ENCODE measurements around the gene CDKAL1. TPM values are rescaled to one million over a fixed set of nuclear protein-coding genes. Genes with fewer than 3 reads are reported as not detected.

The CDKAL1 gene
- total and polyA plus RNA-seq, 9 of the 15 experiments (the other 6 are each of a cell fraction or from before 2014, with no cell fraction given): 11.2 to 36.3 (median 20.1) TPM

DNA sequence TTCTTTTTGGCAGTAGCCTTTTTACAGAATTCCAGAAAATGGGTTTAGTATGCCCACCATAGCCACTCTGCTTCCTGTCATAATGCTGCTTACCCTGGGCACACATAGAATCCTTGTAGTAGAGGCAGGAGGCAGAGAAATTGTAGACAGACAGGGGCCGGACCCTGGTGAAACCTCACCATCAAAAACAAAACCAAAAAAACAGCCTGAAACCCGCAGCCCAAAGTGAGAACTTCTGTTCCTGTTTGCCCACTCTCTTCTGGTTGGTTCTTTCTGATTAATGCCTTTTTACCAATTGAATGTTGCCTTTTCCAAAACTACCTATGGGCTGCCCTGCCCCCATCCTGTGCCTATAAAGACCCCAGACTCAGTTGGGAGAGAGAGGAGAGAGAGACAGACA lies 188.2 kb downstream of the CDKAL1 start (continued):
- TF ChIP-seq, protein P1, sequence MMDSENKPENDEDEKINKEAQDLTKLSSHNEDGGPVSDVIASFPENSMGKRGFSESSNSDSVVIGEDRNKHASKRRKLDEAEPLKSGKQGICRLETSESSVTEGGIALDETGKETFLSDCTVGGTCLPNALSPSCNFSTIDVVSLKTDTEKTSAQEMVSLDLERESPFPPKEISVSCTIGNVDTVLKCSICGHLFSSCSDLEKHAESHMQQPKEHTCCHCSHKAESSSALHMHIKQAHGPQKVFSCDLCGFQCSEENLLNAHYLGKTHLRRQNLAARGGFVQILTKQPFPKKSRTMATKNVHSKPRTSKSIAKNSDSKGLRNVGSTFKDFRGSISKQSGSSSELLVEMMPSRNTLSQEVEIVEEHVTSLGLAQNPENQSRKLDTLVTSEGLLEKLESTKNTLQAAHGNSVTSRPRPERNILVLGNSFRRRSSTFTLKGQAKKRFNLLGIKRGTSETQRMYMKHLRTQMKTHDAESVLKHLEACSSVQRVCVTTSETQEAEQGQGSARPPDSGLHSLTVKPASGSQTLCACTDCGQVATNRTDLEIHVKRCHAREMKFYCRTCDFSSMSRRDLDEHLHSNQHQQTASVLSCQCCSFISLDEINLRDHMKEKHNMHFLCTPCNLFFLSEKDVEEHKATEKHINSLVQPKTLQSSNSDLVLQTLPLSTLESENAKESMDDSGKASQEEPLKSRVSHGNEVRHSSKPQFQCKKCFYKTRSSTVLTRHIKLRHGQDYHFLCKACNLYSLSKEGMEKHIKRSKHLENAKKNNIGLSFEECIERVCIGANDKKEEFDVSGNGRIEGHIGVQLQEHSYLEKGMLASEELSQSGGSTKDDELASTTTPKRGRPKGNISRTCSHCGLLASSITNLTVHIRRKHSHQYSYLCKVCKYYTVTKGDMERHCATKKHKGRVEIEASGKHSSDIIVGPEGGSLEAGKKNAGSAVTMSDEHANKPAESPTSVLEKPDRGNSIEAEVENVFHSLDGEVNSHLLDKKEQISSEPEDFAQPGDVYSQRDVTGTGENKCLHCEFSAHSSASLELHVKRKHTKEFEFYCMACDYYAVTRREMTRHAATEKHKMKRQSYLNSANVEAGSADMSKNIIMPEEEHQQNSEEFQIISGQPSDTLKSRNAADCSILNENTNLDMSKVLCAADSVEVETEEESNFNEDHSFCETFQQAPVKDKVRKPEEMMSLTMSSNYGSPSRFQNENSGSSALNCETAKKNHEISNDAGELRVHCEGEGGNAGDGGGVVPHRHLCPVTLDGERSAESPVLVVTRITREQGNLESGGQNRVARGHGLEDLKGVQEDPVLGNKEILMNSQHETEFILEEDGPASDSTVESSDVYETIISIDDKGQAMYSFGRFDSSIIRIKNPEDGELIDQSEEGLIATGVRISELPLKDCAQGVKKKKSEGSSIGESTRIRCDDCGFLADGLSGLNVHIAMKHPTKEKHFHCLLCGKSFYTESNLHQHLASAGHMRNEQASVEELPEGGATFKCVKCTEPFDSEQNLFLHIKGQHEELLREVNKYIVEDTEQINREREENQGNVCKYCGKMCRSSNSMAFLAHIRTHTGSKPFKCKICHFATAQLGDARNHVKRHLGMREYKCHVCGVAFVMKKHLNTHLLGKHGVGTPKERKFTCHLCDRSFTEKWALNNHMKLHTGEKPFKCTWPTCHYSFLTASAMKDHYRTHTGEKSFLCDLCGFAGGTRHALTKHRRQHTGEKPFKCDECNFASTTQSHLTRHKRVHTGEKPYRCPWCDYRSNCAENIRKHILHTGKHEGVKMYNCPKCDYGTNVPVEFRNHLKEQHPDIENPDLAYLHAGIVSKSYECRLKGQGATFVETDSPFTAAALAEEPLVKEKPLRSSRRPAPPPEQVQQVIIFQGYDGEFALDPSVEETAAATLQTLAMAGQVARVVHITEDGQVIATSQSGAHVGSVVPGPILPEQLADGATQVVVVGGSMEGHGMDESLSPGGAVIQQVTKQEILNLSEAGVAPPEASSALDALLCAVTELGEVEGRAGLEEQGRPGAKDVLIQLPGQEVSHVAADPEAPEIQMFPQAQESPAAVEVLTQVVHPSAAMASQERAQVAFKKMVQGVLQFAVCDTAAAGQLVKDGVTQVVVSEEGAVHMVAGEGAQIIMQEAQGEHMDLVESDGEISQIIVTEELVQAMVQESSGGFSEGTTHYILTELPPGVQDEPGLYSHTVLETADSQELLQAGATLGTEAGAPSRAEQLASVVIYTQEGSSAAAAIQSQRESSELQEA (IDR thresholded peaks at IDR 0.05; ENCODE audit: low read depth): no peak
- TF ChIP-seq, protein P2, sequence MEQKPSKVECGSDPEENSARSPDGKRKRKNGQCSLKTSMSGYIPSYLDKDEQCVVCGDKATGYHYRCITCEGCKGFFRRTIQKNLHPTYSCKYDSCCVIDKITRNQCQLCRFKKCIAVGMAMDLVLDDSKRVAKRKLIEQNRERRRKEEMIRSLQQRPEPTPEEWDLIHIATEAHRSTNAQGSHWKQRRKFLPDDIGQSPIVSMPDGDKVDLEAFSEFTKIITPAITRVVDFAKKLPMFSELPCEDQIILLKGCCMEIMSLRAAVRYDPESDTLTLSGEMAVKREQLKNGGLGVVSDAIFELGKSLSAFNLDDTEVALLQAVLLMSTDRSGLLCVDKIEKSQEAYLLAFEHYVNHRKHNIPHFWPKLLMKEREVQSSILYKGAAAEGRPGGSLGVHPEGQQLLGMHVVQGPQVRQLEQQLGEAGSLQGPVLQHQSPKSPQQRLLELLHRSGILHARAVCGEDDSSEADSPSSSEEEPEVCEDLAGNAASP (IDR thresholded peaks at IDR 0.05): no peak
- TF ChIP-seq ZNF280A (IDR thresholded peaks at IDR 0.05; ENCODE audit: low read depth, partially characterized antibody): no peak
- no peak for TF ChIP-seq ZNF12 (CRISPR knock-in tag; IDR thresholded peaks at IDR 0.05)
- no peak for TF ChIP-seq RAD51 (IDR thresholded peaks at IDR 0.05; ENCODE audit: borderline replicate concordance, low read depth)
- TF ChIP-seq KDM4B (IDR thresholded peaks at IDR 0.05; ENCODE audit: borderline replicate concordance in 2 of 2, low read depth in 1 of 2): no peak
- no peak for TF ChIP-seq BRD9 (IDR thresholded peaks at IDR 0.05; ENCODE audit: low read depth, partially characterized antibody)
- no peak for TF ChIP-seq FOXA3 (CRISPR knock-in tag; conservative IDR thresholded peaks at IDR 0.05 in 1 of 2, IDR thresholded peaks at IDR 0.05 in 1 of 2)
- TF ChIP-seq GTF2A2 (tag; IDR thresholded peaks at IDR 0.05): no peak
- TF ChIP-seq HNRNPK (IDR thresholded peaks at IDR 0.05; ENCODE audit: low read depth, low read length, poor library complexity, severe bottlenecking): no peak
- TF ChIP-seq, protein P3, sequence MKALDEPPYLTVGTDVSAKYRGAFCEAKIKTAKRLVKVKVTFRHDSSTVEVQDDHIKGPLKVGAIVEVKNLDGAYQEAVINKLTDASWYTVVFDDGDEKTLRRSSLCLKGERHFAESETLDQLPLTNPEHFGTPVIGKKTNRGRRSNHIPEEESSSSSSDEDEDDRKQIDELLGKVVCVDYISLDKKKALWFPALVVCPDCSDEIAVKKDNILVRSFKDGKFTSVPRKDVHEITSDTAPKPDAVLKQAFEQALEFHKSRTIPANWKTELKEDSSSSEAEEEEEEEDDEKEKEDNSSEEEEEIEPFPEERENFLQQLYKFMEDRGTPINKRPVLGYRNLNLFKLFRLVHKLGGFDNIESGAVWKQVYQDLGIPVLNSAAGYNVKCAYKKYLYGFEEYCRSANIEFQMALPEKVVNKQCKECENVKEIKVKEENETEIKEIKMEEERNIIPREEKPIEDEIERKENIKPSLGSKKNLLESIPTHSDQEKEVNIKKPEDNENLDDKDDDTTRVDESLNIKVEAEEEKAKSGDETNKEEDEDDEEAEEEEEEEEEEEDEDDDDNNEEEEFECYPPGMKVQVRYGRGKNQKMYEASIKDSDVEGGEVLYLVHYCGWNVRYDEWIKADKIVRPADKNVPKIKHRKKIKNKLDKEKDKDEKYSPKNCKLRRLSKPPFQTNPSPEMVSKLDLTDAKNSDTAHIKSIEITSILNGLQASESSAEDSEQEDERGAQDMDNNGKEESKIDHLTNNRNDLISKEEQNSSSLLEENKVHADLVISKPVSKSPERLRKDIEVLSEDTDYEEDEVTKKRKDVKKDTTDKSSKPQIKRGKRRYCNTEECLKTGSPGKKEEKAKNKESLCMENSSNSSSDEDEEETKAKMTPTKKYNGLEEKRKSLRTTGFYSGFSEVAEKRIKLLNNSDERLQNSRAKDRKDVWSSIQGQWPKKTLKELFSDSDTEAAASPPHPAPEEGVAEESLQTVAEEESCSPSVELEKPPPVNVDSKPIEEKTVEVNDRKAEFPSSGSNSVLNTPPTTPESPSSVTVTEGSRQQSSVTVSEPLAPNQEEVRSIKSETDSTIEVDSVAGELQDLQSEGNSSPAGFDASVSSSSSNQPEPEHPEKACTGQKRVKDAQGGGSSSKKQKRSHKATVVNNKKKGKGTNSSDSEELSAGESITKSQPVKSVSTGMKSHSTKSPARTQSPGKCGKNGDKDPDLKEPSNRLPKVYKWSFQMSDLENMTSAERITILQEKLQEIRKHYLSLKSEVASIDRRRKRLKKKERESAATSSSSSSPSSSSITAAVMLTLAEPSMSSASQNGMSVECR (CRISPR knock-in tag; IDR thresholded peaks at IDR 0.05): no peak
- TF ChIP-seq YBX1 (IDR thresholded peaks at IDR 0.05): no peak

Measured in K562 (cell line).